HCT116 (cell line): ENCODE measurements around the gene RNF182.

Experiments
- CTCF ChIP-seq, 3 experiments: fragments of 200-600 bp in 1 of 3; sonication (generic) in 1 of 3; IDR thresholded peaks in 2 of 3; conservative IDR thresholded peaks in 1 of 3; 2 replicates each; pipeline ENCODE4 v1.5.1; 2012 to 2017; ENCODE audit warnings: low read depth in 2 of 3, low read length in 2 of 3, antibody characterized with exemption in 1 of 3, borderline replicate concordance in 1 of 3, control low read depth in 1 of 3, mild to moderate bottlenecking in 1 of 3, mixed read lengths in 1 of 3, mixed run types in 1 of 3, moderate library complexity in 1 of 3; ENCODE audit not compliant: insufficient read depth in 1 of 3
- JUND ChIP-seq: IDR thresholded peaks from 2 replicates; pipeline ENCODE4 v1.6.1; 2012
- SIN3A ChIP-seq: IDR thresholded peaks from 2 replicates; pipeline ENCODE4 v1.6.1; 2012; ENCODE audit warnings: low read depth
- TF ChIP-seq, protein P1 (sequence below): IDR thresholded peaks from 2 replicates; pipeline ENCODE4 v1.6.1; 2012

GRCh38 chr6:14025160-14025559, 100.4 kb downstream of the RNF182 start:
- TF ChIP-seq CTCF (IDR thresholded peaks at IDR 0.05 in 2 of 3, conservative IDR thresholded peaks at IDR 0.05 in 1 of 3; ENCODE audit: borderline replicate concordance in 1 of 3, insufficient read depth in 1 of 3, low read depth in 2 of 3, low read length in 2 of 3) (no peak), JUND (no peak), SIN3A (no peak)
- TF ChIP-seq, protein P1, sequence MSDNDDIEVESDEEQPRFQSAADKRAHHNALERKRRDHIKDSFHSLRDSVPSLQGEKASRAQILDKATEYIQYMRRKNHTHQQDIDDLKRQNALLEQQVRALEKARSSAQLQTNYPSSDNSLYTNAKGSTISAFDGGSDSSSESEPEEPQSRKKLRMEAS, result no peak
